Cardiac muscle cell (in vitro differentiated cells and primary cell): Measurements from ENCODE around the gene RASSF5. TPM values are rescaled to one million over a fixed set of nuclear protein-coding genes. Genes with fewer than 3 reads are reported as not detected.

Experiments used
- DNase-seq, 2 donors: peaks; one replicate each; pipeline versions ENCODE4 v3.0.0 to v3.0.0-alpha.2; 2010 to 2017; ENCODE audit warnings: low read depth in 1 of 2, low spot score in 1 of 2
- H3K27ac ChIP-seq: fragments of 200-600 bp; sonication (generic); 2 replicates; pipeline ENCODE4 v1.5.1; 2016
- H3K27me3 ChIP-seq: fragments of 200-600 bp; sonication (generic); 2 replicates; pipeline ENCODE4 v1.6.0; 2016; ENCODE audit warnings: control low read depth
- H3K36me3 ChIP-seq: fragments of 200-600 bp; sonication (generic); 2 replicates; pipeline ENCODE4 v1.5.1; 2016; ENCODE audit warnings: control low read depth
- H3K4me1 ChIP-seq: fragments of 200-600 bp; sonication (generic); 2 replicates; pipeline ENCODE4 v1.8.1; 2017; ENCODE audit warnings: low read depth, mild to moderate bottlenecking, mixed run types
- H3K4me3 ChIP-seq: fragments of 200-600 bp; sonication (generic); 2 replicates; pipeline ENCODE4 v1.5.1; 2016; ENCODE audit warnings: mild to moderate bottlenecking
- H3K9me3 ChIP-seq: fragments of 200-600 bp; sonication (generic); 2 replicates; pipeline ENCODE4 v1.5.1; 2017; ENCODE audit warnings: low read depth, mild to moderate bottlenecking, control low read depth
- polyA plus RNA-seq: library from polyadenylated mRNA; unstranded; fragments of >200 nt; fragmentation: Nextera tagmentation; extraction: Ambion mirVana; gene quantifications from 2 replicates; pipeline ENCODE4 v1.2.1, GENCODE V29; 2016
- total RNA-seq: library from RNA; depleted of rRNA; stranded (reverse); fragments of >200 nt; gene quantifications from 2 replicates; pipeline ENCODE4 v1.2.3, GENCODE V29; 2016
- TF ChIP-seq, protein P1 (sequence below): IDR thresholded peaks from 2 replicates; pipeline ENCODE4 v1.5.1; 2012; ENCODE audit warnings: low read depth, mild to moderate bottlenecking, low read length

Gene RASSF5
- total and polyA plus RNA-seq, 2 experiments from 2014 or later = 40.9 to 50.7 TPM

DNA sequence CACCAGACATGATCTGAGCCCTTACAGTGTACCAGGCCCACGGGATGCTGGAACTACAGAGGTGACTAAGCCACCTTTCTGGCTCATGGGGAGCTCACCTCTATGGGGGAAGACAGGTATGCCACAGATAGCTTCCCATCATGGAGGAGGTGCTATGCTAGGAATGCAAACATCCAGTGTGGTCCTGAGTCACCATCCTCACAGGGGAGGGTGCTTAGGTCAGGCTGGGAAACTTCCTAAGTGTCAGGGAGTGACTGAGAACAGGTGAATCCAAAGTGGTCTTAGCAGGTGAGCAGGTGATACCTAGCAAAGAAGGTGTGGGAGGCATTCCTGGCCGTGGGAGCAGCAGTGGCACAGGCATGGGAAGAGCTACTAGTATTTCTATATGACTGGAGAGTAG, 8.6 kb upstream of the RASSF5 start:
- no peaks in the 10 kb centered on the region for H3K27me3 ChIP-seq
- peaks cover 26% of the 10 kb centered on the region for H3K4me1 ChIP-seq
- DNase-seq = no peak
- TF ChIP-seq, protein P1, sequence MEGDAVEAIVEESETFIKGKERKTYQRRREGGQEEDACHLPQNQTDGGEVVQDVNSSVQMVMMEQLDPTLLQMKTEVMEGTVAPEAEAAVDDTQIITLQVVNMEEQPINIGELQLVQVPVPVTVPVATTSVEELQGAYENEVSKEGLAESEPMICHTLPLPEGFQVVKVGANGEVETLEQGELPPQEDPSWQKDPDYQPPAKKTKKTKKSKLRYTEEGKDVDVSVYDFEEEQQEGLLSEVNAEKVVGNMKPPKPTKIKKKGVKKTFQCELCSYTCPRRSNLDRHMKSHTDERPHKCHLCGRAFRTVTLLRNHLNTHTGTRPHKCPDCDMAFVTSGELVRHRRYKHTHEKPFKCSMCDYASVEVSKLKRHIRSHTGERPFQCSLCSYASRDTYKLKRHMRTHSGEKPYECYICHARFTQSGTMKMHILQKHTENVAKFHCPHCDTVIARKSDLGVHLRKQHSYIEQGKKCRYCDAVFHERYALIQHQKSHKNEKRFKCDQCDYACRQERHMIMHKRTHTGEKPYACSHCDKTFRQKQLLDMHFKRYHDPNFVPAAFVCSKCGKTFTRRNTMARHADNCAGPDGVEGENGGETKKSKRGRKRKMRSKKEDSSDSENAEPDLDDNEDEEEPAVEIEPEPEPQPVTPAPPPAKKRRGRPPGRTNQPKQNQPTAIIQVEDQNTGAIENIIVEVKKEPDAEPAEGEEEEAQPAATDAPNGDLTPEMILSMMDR = no peak
- no peaks in the 10 kb centered on the region for H3K9me3 ChIP-seq
- H3K36me3 ChIP-seq = no peaks in the 10 kb centered on the region
- H3K4me3 ChIP-seq = no peak overlapping the region
- no peak overlapping the region for H3K27ac ChIP-seq

DNA sequence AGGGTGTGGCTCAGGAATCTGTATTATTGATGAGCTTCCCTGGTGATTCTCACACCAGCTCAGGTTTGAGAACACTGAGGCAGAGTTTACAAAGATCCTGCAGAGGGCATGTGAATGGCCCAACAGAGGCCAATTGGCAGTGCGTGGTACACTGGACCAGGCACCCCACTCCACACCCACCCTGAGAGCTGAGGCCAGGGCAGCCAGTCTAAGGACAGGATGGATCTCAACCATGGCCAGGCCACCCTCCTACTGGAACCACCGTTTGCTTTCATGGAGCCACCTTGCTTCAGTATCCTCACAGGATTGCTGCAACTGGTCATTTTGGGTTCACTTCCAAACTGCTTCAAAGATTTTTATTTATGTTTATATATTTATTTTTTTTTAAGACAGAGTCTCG, 7.3 kb upstream of the RASSF5 start:
- no peak overlapping the region for H3K27ac ChIP-seq
- H3K9me3 ChIP-seq = no peaks in the 10 kb centered on the region
- no peaks in the 10 kb centered on the region for H3K27me3 ChIP-seq
- no peak overlapping the region for H3K4me3 ChIP-seq
- DNase-seq = no peak
- peaks cover 24% of the 10 kb centered on the region for H3K4me1 ChIP-seq
- H3K36me3 ChIP-seq = no peaks in the 10 kb centered on the region
- TF ChIP-seq, protein P1 = no peak

DNA sequence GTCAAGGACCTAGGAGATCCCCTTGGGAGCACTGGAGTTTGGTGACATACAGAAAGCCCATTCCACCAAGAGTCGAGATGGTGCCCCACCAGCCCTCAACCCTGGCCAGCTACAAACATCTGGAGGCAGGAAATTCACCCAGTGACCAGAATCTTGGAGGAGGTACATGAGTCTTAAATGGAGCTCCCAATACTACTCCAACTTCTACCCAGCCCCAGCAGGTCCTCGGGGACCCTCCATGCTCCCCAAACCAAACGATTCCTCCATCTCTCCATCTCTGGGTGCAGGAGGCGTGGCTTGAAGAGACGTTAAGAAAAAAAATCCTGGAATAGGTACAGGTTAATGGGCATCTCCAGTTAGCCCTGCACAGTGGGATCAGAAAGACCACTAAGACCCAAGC, 5.5 kb upstream of the RASSF5 start:
- no peak overlapping the region for H3K4me3 ChIP-seq
- peak overlapping the region; percentile 72 for H3K27ac ChIP-seq
- H3K9me3 ChIP-seq = no peaks in the 10 kb centered on the region
- no peaks in the 10 kb centered on the region for H3K36me3 ChIP-seq
- H3K4me1 ChIP-seq = peaks cover 19% of the 10 kb centered on the region
- no peak for DNase-seq
- TF ChIP-seq, protein P1 = no peak
- no peaks in the 10 kb centered on the region for H3K27me3 ChIP-seq

DNA sequence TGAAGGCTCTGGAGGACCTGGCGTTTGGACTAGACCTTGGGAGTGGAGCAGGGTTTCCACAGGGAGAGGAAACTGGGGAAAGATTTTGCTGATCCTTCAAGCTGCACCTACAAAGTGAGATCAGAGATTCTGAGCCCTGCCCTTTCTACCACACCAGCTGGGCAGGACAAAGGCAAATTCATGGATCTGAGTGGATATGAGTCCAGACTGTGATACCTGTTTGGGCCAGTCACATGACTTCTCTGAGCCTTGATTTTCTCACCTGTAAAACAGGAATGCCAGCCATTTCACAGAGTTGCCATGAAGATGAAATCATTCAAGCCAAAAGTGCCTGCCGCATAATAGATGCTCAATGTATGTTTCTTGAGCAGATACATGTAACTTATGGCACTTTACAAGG, 4.9 kb upstream of the RASSF5 start:
- no peaks in the 10 kb centered on the region for H3K9me3 ChIP-seq
- no peak overlapping the region for H3K4me3 ChIP-seq
- H3K27ac ChIP-seq = no peak overlapping the region
- no peak for DNase-seq
- no peaks in the 10 kb centered on the region for H3K27me3 ChIP-seq
- no peaks in the 10 kb centered on the region for H3K36me3 ChIP-seq
- TF ChIP-seq, protein P1 = no peak
- H3K4me1 ChIP-seq = peaks cover 19% of the 10 kb centered on the region

DNA sequence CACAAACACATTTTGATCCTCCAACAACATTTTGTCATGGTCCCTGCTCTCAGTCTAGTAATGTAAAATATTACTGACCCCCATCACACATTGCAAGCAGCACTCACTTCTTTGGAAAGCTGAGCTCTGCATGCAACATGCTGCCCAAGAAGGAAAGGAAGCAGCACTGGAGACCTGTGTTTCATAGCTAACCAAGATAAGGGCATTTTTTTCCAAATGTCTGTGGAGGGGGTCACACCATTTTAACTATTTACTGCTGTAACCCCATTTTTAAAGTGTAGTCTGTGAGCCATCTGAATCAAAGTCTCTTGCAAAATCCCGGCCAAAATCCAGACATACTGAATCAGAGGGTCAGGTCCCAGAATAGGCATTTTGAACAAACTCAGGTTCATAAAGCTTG, 4.5 kb upstream of the RASSF5 start:
- Histone ChIP-seq H3K9me3 (no peaks in the 10 kb centered on the region), H3K27ac (no peak overlapping the region), H3K27me3 (no peaks in the 10 kb centered on the region), H3K4me3 (no peak overlapping the region), H3K36me3 (no peaks in the 10 kb centered on the region), H3K4me1 (peaks cover 19% of the 10 kb centered on the region)
- TF ChIP-seq, protein P1 = no peak
- no peak for DNase-seq
